Calu3 (cell line): Measurements from ENCODE around the gene TCP1. TPM values are rescaled to one million over a fixed set of nuclear protein-coding genes. Genes with fewer than 3 reads are reported as not detected.
"Not testable (repeated sequence)": the region's sequence is repeated elsewhere in the genome, so short reads cannot be mapped to it uniquely, and the experiment has no call there.

Experiments used
- BruUV-seq: library from RNA; stranded (reverse); fragments of 400-500 nt; replicated peaks from 2 replicates; lab custom pipeline; 2021; lab: Mats Ljungman, UMichigan
- CTCF ChIA-PET: fragments of 300-600 bp; sonication (Branson Sonifier 250); formaldehyde crosslinking; loops from one replicate; lab custom pipeline; 2022; ENCODE audit warnings: antibody characterized with exemption; lab: Charles Lee
- DNase-seq: peaks from one replicate; pipeline ENCODE4 v3.0.0; 2022
- H3K27ac Mint-ChIP-seq: one replicate; pipeline ENCODE4 v1.8.0; 2022; ENCODE audit warnings: mixed read lengths; ENCODE audit not compliant: unreplicated experiment
- H3K27me3 Mint-ChIP-seq: one replicate; pipeline ENCODE4 v1.8.0; 2022; ENCODE audit warnings: mixed read lengths; ENCODE audit not compliant: unreplicated experiment
- H3K36me3 Mint-ChIP-seq: one replicate; pipeline ENCODE4 v1.8.0; 2022; ENCODE audit warnings: mild to moderate bottlenecking, moderate library complexity, mixed read lengths; ENCODE audit not compliant: insufficient read depth, unreplicated experiment
- H3K4me1 Mint-ChIP-seq: one replicate; pipeline ENCODE4 v1.8.0; 2022; ENCODE audit warnings: mild to moderate bottlenecking, low read depth, mixed read lengths; ENCODE audit not compliant: unreplicated experiment
- H3K4me3 Mint-ChIP-seq: one replicate; pipeline ENCODE4 v1.8.0; 2022; ENCODE audit warnings: mild to moderate bottlenecking, low read depth, moderate library complexity, mixed read lengths; ENCODE audit not compliant: unreplicated experiment
- H3K9me3 Mint-ChIP-seq: one replicate; pipeline ENCODE4 v1.8.0; 2022; ENCODE audit warnings: low read depth, mixed read lengths; ENCODE audit not compliant: unreplicated experiment
- CTCF ChIP-seq: fragments of 200-600 bp; IDR thresholded peaks from one replicate; pipeline ENCODE4 v1.8.0; 2022; ENCODE audit warnings: antibody characterized with exemption; ENCODE audit not compliant: unreplicated experiment
- intact Hi-C: fragments of 100-400 bp; cut with micrococcal nuclease; formaldehyde crosslinking; loops from one replicate; pipeline ENCODE4 v1.10.0; 2022; ENCODE audit not compliant: unreplicated experiment
- total RNA-seq: library from RNA; stranded (reverse); gene quantifications from 2 replicates; pipeline ENCODE4 v1.2.3, GENCODE V29; 2022

Gene TCP1
- total RNA-seq, 1 experiment from 2014 or later, result 357 TPM

GRCh38 chr6:159826968-159827647, 37.7 kb upstream of the TCP1 start:
- Mint-ChIP-seq H3K4me3 (no peak overlapping the region), H3K4me1 (no peaks in the 10 kb centered on the region), H3K27ac (no peak overlapping the region), H3K9me3 (no peaks in the 10 kb centered on the region), H3K27me3 (peaks cover 42% of the 10 kb centered on the region), H3K36me3 (no peaks in the 10 kb centered on the region)
- intact Hi-C loops, result no loop called here
- no peak for DNase-seq
- BruUV-seq, result no TSS peak
- no peak for TF ChIP-seq CTCF
- CTCF ChIA-PET, result interaction anchor here (0.6 kb wide), 1 partner anchor 14 kb away, joined by 7 read pairs; no protein-coding TSS in a partner anchor

GRCh38 chr6:159826004-159826403, 36.6 kb upstream of the TCP1 start:
- CTCF ChIA-PET, result no interaction called here
- no peaks in the 10 kb centered on the region for H3K36me3 Mint-ChIP-seq
- no peaks in the 10 kb centered on the region for H3K9me3 Mint-ChIP-seq
- H3K27me3 Mint-ChIP-seq, result peaks cover 31% of the 10 kb centered on the region
- no peak overlapping the region for H3K27ac Mint-ChIP-seq
- H3K4me3 Mint-ChIP-seq, result no peak overlapping the region
- DNase-seq, result no peak
- no peak for TF ChIP-seq CTCF
- intact Hi-C loops, result no loop called here
- no TSS peak for BruUV-seq
- no peaks in the 10 kb centered on the region for H3K4me1 Mint-ChIP-seq

- intact Hi-C loops, CTCF ChIA-PET, H3K4me1 Mint-ChIP-seq, H3K4me3 Mint-ChIP-seq, H3K36me3 Mint-ChIP-seq, DNase-seq, H3K9me3 Mint-ChIP-seq, H3K27ac Mint-ChIP-seq, BruUV-seq: not testable (repeated sequence)
- H3K27me3 Mint-ChIP-seq, result peaks cover 18% of the 10 kb centered on the region
Measured at GRCh38 chr6:159824690-159825089, 35.3 kb upstream of the TCP1 start.

- Mint-ChIP-seq H3K4me3 (no peak overlapping the region), H3K27me3 (peaks cover 14% of the 10 kb centered on the region), H3K9me3 (no peaks in the 10 kb centered on the region), H3K4me1 (no peaks in the 10 kb centered on the region), H3K27ac (no peak overlapping the region), H3K36me3 (no peaks in the 10 kb centered on the region)
- TF ChIP-seq CTCF, result no peak
- no TSS peak for BruUV-seq
- intact Hi-C loops, result no loop called here
- DNase-seq, result no peak
- CTCF ChIA-PET, result no interaction called here
Measured at GRCh38 chr6:159823953-159824352, 34.6 kb upstream of the TCP1 start.

DNA sequence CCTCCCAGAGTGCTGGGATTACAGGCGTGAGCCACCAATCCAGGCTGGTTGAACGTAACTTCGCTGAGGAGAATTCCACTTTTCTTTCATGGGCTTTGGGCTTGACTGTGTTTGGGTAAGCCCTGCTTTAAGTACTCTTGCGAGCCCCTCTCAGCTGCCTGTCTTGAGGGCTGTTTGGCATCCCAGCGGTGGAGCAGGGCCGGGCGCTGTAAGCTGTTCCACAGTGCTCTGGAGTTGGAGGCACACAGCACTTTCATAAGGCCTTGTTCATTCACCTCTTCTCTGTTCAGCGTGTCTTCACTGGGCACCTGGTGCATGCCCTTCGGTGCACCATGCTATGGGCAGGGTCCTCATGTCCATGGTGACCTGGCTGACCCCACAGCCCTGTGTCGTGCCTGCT, 32.3 kb upstream of the TCP1 start:
- BruUV-seq, result no TSS peak
- Mint-ChIP-seq H3K4me1 (no peaks in the 10 kb centered on the region), H3K36me3 (no peaks in the 10 kb centered on the region), H3K9me3 (no peaks in the 10 kb centered on the region), H3K27me3 (peaks cover 23% of the 10 kb centered on the region), H3K4me3 (no peak overlapping the region), H3K27ac (no peak overlapping the region)
- no peak for DNase-seq
- CTCF ChIA-PET, result no interaction called here
- TF ChIP-seq CTCF, result no peak
- intact Hi-C loops, result no loop called here
